Activated CD8-positive, alpha-beta memory T cell treated with anti-CD3 and anti-CD28 coated beads, Interleukin-2, amount 50 U/mL, for 24 hours (primary cell): ENCODE measurements around the gene TMEM115.
A peak's percentile ranks its signal among the peaks of the same experiment; 100 is the strongest.

ENCODE experiments used
- DNase-seq: peaks from one replicate; pipeline ENCODE4 v3.0.0-alpha.2; 2020; ENCODE audit errors: extremely low read depth

TMEM115 gene

DNA sequence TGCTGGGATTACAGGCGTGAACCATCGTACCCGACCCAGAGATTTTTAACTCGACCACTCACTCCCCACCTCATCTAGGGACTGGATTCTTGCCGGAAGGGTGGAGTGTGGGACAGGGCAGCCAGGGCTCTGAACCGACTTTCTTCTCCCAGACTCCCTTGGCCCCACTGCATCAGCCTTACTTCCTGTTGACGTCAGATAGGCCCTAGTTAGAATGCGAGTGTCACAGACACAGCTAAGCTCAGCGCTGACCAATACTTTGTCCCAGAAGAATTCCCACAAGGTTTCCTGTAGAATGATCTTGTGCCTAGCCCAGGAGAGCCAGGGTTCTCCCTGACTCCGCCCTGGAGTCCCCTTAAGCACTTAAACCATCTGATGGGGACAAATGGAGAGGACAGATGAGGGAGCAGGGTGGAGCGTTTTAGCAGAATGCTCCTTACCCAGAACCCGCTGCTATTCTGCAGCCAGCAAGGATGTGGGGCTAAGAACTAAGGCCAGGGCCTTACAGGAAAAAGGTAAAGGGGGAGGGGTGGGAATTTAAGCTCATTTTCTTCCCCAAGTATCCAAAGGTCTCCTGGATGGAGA, 25.5 kb downstream of the TMEM115 start:
- no peak for DNase-seq

DNA sequence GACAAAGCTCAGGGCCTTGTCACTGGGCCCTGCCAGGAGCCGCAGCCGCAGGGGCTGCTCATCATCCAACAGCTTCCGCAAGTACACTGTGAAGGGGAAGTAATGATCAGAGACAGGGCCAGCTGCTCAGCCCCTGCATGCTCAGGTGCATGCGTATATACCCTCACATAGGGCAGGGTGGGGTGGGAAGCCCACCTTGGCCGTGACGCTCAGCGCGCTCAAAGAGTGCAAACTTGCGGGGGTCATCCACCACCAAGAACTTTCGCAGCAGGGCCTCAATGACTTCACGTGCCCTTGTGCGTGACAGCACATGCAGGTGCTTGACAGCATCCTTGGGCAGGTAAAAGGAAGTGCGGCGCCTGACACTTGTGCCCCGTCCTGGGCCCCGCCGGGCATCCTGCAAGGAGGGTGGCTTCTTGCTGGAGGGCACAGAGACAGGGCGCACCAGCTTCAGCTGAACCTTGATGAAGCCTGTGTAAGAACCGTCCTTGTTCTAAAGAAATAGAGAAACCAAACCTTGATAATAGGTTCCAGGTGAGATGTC, 27.9 kb downstream of the TMEM115 start:
- no peak for DNase-seq

DNA sequence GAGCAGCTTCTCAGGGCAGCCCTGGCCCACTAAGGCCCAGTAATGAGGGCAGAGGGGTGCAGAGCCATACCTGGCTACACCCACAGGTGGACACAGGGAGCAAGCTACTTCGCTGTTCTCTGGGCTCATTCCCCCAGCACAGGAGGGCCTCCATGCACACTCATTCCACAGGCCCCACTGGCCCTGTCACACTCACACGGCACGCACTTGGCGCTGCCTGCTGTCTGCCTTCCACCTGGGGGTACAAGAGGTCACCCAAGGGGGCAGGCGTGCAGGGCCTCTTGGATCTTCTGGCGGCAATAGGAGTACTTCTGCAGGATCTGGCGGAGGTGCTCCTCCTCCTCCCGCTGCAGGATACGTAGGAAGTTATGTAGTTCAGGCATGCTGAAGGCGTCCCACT, 29.0 kb downstream of the TMEM115 start:
- no peak for DNase-seq

DNA sequence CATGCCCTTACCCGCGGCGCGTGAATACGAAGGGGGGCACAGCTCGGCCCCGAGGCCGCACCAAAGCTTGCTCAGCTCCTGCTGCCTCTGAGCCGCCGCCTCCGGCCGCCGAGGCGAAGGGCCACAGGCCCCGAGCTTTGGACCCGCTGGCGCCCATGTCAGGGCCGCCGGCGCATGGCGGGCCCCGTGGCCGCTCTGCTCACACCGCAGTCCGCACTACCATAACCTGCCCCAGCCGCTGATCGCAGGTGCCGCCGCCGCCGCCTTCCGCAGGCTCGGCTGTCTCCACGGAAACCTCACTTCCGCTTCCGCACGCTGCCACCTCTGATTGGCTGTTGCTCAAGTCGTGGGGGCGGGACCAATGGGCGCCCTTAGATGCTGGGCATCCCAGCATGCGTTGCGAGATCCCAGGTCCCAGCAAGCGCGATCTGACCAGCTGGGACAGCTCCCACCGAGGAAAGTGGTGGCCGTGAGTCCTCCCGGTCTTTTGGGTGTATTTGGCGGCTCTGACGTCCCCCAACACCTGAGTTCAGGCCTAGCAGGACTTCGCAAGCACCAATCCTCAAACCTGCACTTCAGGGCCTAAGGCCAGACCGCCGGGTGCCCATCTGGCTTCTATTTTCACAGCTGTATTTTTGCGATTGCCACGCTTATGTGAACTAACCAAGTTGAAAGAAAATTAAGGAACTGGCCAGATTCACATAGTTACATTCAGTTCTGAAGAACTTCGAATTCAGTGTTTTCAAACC, 31.2 kb downstream of the TMEM115 start, which contains the start of gene TUSC2:
TSS of gene TUSC2 (minus strand) at position 281 of the 749 bp plus-strand sequence. CDS start at position 157, 124 bp downstream.
- peak; percentile 91 for DNase-seq

DNA sequence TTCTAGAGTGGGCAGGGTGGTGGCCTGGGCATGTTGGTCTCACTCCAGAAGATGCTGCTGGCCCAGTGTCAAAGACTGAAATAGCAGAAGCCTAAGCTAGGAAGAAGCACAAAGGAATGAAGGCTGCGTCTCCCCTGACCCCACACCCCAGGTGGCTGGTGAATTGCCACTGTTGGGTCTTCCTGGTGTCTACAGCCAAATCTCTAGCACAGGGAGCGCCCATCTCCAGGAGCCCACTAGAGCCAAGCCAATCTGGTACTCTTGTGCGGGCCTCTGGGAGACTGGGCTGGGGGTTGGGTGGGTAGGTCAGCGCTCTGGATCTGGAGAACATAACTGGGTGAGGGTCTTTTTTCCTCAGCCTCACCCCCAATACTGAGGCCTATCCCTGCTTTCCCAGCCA, 32.2 kb downstream of the TMEM115 start:
- no peak for DNase-seq

DNA sequence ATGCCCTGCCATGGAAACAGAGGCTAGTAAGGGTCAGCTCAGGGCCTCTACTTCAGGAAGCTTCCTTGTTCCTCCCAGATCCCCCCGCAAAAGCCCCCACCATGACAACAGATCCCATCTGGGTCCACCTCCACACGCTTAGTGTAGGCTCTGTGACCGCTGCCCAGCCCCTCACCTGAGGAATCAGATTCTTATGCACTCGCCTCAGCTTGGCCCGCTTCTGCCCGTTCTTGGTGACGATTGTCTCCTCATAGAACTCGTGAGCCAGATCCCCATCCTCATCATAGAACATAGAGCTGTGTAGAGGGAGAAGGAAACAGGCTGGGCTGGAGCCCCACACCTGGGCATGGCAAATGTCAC, 33.2 kb downstream of the TMEM115 start:
- DNase-seq, result no peak

DNA sequence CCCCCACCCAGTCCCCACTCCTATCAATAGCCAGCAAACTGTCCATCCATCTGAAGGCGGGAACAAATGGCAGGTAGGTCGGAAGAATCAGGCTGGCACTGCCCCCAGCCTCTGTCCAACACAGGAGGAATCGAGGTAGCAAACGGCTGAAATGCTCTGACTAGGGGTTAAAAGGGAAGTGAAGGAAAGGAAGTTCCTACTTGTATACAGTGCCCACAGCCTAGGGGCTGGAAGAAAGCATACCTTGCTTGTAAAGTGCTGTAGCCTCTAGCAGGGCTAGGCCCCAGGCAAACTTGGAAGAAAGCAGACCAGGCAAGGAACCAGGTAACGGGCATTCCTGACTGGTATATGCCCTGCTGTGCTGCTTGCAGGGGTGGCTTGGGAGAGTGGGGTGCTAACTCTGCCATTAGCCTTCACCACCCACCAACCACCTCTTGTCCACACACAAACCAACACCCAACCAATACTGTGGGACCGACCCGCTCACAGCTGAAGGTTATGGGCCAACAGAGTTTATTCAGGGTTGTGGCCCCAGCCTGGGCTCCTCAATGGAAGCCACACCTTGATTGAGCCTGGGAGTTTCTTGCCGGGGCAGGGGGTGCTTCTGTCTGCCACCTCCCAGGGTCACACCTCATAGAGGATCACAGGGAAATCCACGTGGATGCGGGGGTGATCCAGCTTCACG, 33.7 kb downstream of the TMEM115 start:
- no peak for DNase-seq

DNA sequence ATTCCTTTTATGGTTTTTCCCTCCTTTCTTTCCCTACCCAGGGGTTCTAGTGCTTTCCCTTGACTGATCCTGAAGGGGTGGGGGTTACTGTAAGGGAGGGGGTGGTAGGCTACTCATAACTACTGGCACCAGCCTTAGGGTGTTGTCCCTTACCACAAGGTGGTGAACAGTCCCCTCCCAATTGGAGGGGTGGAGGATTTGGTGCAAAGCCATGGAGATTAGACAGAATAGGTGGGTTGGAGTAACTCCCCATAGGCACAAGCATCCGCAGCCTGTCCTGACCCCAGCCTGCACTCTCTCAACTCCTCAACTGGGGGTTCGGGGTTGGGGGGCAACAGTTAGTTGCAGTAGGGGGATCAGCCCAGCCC, 34.2 kb downstream of the TMEM115 start:
- no peak for DNase-seq

DNA sequence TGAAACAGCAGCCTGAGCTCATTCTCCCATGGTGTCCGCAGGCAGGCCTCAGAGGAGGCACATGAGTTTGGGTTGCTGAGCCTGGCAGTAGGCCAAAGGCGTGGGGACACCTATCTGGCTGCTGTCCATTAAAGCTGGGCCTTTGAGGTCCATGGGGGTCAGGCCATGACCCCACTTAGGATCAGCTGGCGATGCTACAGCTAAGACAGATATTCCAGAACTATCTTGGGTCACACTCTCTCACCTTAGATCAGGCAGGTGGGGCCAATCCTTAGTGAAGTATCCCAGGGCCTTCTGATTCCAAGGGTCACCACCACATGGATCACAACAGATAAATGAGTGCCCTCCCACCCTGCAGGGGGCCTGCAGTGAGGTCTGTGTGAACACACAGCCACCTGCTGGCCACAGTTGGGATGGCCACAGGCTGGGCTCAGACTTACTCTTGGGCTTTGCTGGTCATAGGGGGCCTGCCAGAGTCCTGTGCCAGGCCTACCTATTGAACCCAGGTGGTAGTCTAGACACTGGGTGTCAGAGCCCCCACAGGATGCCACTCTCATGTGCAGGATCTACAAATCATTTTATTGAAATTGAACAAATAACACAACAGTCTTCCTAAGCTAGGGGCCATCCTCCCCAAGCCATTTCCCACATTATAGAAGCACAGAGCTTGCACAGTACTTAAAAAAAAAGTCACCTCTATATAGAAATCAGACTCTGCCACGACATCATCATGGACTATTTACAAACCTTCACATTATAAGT, 34.8 kb downstream of the TMEM115 start:
- DNase-seq, result peak; percentile 24

DNA sequence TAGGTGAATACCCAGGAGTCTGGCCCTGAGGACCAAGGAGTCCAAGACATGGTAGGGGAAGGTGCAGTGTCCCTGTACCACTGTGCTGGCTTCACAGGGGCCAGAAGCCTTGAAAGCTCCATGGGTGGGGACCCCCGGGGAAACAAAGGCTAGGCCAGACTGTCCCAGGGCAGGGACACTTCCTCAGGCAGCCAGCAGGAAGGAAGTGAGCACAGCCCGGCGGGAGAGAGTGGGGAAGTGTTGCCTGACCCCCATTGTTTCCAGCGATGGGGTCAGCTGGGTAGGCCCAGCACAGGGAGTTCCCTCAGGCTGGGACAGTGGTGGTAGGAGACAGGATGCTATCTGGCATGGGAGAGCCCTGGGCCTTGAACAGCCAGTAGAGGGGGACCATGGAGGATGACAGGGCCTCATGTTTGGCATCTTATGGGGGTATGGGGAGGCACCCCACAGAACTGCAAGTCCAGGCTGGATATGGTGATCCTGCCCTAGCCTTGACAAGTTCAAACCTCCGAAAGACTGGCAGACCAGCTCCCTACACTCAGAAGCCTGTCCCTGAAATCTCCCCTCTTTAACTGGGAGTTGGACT, 35.6 kb downstream of the TMEM115 start:
- no peak for DNase-seq

DNA sequence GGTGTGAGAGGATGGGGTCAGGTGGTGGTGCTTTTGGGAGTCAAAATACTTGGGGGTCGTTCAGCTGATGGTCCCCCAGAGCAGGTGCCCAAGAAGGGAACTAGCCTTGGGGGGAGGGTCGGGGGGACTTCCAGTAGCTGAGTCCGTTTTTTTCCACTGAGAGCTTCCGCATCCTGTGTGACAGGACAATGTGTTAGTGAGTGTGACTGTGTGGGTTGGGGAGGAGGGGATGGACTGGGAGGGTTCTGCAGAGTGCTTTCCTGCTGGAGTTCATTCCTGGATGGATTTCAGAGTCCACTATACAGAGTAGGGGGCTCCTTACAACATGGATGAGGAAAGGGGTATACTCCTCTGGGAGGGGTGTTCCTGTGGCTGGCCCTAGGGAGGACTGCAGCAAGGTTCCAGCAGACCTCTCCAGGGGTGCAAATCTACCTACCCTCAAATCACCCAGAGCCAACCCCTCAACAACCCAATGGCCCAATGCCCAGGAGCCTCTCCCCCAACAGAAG, 36.2 kb downstream of the TMEM115 start:
- no peak for DNase-seq

DNA sequence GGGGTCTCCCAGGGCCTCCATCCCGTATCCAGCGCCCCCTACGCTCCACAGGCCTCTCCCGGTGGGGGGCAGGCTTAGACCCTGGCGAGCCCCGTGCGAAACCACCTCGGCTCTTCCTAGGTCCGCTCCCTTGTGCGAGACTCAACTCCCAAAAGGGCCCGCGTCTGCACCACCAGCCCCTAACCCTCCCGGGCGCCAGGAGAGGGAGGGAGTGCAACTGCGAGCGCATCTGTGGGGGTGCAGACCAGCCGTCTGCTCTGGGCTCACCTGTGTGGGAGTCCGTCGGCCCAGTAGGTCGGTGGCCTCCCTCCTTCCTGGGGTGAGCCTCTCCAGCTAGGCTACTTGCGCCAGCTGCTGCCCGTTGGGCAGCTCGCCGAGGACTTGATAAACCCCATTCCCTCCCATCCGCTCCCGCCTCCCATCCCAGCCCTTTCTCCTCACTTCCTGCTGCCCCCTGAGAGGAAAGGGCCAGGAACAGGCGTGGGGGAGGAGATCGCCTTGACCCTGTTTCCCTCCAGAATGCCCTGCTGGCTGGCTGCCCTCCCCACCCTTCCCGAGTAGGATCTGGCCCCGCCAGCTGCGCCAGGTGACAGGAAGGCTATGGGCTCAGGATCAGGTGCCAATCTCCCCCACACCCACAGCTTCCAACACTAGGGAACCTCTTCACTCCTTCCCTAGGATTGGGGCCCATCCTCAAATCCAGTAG, 36.8 kb downstream of the TMEM115 start, which contains the start of gene HYAL2:
TSS of gene HYAL2 (minus strand) at position 360 of the 706 bp plus-strand sequence. CDS start 2,256 bp downstream, outside the sequence.
- DNase-seq, result no peak

DNA sequence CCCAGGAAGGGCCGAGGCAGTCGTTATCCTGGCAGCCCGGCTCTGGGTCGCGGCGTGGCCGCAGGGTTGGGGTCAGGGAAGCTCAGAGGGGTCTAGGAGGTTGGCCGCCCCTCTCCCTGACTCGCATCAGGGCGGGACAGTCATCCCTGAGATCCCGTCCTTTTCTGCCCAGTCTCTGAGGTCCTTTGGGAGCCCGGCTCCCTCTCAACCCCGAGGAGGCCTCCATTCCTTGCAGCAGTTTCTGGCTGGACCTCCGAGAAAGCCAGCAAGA, 37.3 kb downstream of the TMEM115 start:
- DNase-seq, result no peak

DNA sequence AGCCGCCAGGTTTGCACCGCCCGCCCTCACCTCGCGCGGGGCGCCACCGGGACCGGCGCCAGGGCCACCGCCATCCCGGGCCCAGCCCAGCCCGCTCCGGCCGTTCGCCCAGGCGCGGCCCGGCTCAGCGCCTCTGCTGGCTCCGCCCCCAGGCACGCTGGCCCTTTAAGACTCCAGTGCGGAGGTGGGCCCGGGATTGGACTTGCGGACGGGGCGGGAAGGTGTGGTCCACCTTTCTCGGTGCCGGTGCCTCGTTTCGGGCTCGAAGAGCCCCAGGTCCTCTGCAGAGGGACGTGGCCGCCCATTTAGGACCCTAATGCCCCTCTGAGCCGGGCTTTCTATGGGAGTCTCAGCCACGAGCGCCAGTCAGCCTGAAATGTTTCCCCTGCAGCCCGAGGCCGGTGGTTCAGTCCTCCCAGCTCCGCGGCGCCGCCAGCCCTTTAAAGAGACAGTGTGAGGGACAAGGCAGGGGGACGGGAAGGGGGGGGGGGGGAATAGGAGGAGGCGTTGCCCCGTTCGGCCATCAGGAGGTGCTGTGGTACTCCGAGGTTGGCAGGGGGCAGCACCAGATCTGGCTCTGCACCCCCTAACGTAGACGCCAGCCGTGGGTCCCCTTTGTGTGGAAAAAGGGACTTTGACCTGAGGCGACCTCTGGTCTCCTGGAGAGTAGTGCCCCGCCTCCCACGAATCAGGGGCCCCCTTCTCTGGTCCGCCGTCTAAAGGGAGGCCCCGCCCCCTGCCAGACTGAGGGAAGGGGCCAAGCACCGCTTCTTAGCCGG, 37.8 kb downstream of the TMEM115 start:
- DNase-seq, result peak; percentile 54

DNA sequence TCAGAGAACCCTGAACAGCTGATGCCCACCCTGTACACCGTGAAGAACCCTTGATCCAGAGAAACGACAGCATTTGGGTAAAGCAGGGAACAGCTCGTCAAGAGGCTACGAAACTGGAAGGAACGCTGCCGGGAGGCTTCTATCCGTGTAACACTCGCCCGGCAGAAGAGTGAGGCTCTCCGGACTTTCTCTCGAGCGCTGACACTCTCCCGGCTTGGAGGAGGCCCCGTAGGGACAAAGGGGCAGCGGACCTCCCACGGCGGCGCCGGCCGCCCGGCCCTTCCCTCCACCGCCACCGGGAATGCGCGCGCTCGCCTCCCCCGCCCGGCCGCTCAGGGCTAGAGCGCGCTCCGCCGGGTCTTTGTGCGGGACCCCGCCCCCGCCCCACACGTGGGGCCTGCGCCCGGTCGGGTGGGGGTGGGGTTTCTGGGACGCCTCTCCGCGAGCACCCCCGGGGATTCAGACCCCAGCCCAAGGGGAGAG, 38.4 kb downstream of the TMEM115 start:
- DNase-seq, result peak; percentile 18

DNA sequence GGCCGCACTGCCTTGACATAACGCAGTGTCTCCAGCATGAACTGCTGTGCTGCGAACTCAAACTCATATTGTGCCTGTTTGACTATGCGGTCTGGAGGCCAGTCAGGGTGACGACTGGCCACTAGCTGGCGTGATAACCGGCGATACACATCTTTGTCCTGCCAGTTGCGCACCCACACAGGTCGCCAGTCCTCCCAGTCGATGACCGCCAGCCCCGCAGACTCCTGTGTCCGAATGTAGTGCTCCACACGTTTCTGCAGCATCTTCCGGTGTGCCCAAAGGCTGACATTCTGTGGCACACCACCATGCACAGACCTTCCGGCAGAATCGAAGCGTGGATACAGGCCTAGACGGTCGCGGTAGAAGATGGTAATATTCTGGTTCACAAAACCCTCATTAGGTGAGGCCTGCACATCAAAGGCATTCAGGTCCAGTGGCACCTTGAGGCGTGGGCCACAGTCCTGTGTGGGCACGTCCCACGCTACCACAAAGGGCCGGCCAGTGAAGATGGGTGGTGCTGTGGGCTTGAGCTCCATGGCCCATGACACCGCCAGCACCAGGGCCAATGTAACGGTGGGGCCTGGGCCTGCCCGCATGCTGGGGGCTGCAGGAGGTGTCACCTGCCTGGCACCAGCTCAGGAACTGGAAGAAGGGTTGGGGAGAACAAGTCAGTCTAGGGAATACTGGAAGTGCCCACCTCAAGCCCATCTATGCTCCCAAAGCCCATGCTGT, 39.3 kb downstream of the TMEM115 start:
- no peak for DNase-seq

DNA sequence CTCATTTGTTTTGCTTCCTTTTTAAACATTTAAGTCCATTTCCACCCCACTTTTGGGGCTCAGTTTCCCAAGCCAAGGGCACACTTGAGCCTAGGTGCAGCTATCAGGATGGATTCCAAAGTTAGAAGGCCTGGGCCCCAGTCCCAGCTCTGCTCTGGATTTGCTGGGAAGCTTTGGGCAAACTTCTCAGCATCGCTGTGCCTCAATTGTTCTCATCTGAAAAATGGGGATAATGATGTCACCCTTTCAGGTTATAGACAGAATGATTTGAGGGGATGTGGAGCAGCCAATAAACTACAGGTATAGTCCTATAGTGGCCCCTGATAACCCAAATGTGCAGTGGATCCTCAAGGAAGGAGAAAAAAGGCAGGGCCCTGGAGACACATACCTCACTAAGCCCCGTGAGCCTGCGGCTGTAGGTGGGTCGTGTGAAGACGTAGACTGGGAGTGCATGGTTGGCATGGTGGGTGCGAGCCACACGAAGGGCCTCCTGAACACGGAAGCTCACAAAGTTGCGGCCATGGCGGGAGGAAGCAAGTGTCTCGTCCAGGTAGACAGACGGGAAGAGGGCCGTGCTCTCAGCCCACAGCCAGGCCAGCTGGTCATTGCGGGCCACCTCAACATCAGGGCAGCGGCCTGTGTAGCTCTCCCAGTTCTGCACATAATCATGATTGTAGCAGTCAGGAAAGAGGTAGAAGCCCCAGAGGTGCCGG, 40.0 kb downstream of the TMEM115 start:
- DNase-seq, result no peak

DNA sequence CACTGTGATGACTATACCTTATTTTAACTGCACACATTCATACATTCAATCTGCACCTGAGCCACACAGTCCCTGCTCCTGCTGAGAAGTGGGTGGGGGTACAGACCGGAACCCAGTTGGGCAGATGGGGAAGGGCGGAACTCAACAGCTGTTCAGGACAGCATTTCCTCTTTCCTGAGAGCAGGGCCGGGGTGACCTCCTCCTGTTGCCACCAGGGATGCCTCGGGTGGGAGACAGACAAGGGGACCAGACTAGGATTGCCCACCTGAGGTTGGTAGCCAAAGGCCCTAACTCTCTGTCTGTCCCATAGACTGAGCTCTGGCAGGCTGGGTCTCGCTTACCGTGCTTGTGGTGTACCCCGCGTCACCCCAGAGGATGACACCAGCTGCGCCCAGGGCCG, 40.7 kb downstream of the TMEM115 start:
- DNase-seq, result no peak

DNA sequence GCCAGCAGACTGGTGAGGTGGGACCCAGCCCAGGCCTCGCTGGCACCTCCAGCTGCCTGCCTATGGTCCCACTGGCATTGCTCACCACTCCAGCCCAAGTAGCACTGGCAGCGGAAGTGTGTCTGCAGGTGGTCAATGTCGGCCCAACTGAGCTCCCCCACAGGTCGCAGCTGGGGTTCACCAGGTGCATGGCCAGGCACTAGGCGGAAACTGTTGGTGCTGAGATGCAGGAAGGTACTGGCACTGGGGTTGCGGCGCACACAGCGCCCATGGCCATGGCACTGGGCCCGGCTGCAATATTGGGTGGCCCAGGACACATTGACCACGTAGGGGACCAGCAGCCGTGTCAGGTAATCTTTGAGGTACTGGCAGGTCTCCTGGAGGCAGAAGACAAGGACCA, 41.2 kb downstream of the TMEM115 start:
- no peak for DNase-seq
